HepG2 (cell line): ENCODE results near the gene P2RX6. TPM values are rescaled to one million over a fixed set of nuclear protein-coding genes. Genes with fewer than 3 reads are reported as not detected.

Experiments used
- ATAC-seq: fragments of 200-7000 bp; cut with Tn5 transposase; 3 replicates; pipeline ENCODE4 v1.9.1; 2020; ENCODE audit warnings: mild to moderate bottlenecking, moderate library complexity
- BruUV-seq: library from RNA; stranded (reverse); fragments of 400-500 nt; replicated peaks from 2 replicates; lab custom pipeline; 2021; lab: Mats Ljungman, UMichigan
- CTCF ChIA-PET: fragments of 300-600 bp; formaldehyde crosslinking; extraction: SDS; loops from one replicate; lab custom pipeline; 2021; ENCODE audit warnings: low total read pairs, inconsistent platforms, low intra/inter-chr PET ratio; lab: Yijun Ruan, JAX
- POLR2A ChIA-PET: fragments of 350-600 bp; sonication (Branson Sonifier 250); formaldehyde crosslinking; loops from one replicate; lab custom pipeline; 2020; ENCODE audit warnings: antibody characterized with exemption, inconsistent platforms; lab: Yijun Ruan, JAX
- DNase-seq: peaks from one replicate; pipeline ENCODE4 v3.0.0-alpha.2; 2015; ENCODE audit warnings: low spot score
- FAIRE-seq: peaks from 3 replicates; lab custom pipeline; 2011; peaks lifted over from hg19 to GRCh38; lab: Jason Lieb, UNC
- H2AFZ ChIP-seq: one replicate; pipeline ENCODE4 v1.6.1; 2011; ENCODE audit warnings: low read length, inconsistent platforms
- H3K27ac ChIP-seq: fragments of 300-600 bp; 3 replicates; pipeline ENCODE4 v1.8.0; 2011; ENCODE audit warnings: mixed run types, mild to moderate bottlenecking, mixed read lengths, low read length, inconsistent platforms; ENCODE audit not compliant: insufficient read depth; ENCODE audit errors: extremely low read length
- H3K27me3 ChIP-seq, 2 experiments: fragments of 200-600 bp in 1 of 2; 2 replicates in 1 of 2; 3 replicates in 1 of 2; pipeline versions ENCODE4 v1.6.0 to v1.8.0; 2011; ENCODE audit warnings: low read length in 2 of 2, mild to moderate bottlenecking in 2 of 2, moderate library complexity in 2 of 2, inconsistent platforms in 1 of 2; ENCODE audit not compliant: insufficient read depth in 2 of 2, control insufficient read depth in 1 of 2
- H3K36me3 ChIP-seq, 2 experiments: fragments of 200-600 bp in 1 of 2; replicated peaks in 1 of 2; 2 replicates in 1 of 2; 3 replicates in 1 of 2; pipeline versions ENCODE4 v1.5.1 to v1.8.0; 2011; ENCODE audit warnings: low read length in 2 of 2, inconsistent platforms in 1 of 2; ENCODE audit not compliant: insufficient read depth in 2 of 2, control insufficient read depth in 1 of 2
- H3K4me1 ChIP-seq: 2 replicates; pipeline ENCODE4 v1.5.1; 2012; ENCODE audit warnings: low read length, inconsistent platforms; ENCODE audit not compliant: insufficient read depth
- H3K4me2 ChIP-seq: 2 replicates; pipeline ENCODE4 v1.6.0; 2011; ENCODE audit warnings: low read depth, low read length, inconsistent platforms
- H3K4me3 ChIP-seq, 3 experiments: fragments of 200-600 bp in 1 of 3; sonication (generic), shearing (Covaris generic) in 1 of 3; replicated peaks in 1 of 3; 2 replicates each; pipeline ENCODE4 v1.5.1; 2011 to 2016; ENCODE audit warnings: low read length in 3 of 3, inconsistent platforms in 2 of 3, low read depth in 2 of 3, mild to moderate bottlenecking in 2 of 3, control low read depth in 1 of 3, mixed read lengths in 1 of 3; ENCODE audit not compliant: insufficient read depth in 1 of 3
- H3K79me2 ChIP-seq: one replicate; pipeline ENCODE4 v1.6.1; 2011; ENCODE audit warnings: low read length, inconsistent platforms; ENCODE audit not compliant: insufficient read depth
- H3K9ac ChIP-seq: 2 replicates; pipeline ENCODE4 v1.6.0; 2011; ENCODE audit warnings: mild to moderate bottlenecking, low read depth, low read length, inconsistent platforms; ENCODE audit not compliant: insufficient read depth
- H3K9me3 ChIP-seq: 2 replicates; pipeline ENCODE4 v1.5.1; 2012; ENCODE audit warnings: mild to moderate bottlenecking, low read length
- H4K20me1 ChIP-seq: 2 replicates; pipeline ENCODE4 v1.6.0; 2011; ENCODE audit warnings: inconsistent platforms, mild to moderate bottlenecking, low read length, moderate library complexity; ENCODE audit not compliant: insufficient read depth
- AGO2 ChIP-seq: fragments of 200-400 bp; formaldehyde crosslinking; optimal IDR thresholded peaks from 2 replicates; pipeline ENCODE3; 2017; ENCODE audit warnings: mild to moderate bottlenecking, low read depth, low read length, moderate library complexity
- GLMP ChIP-seq: sonication (generic); formaldehyde crosslinking; IDR thresholded peaks from 2 replicates; pipeline ENCODE4 v1.9.0; 2021; ENCODE audit warnings: missing genetic modification reagents, mild to moderate bottlenecking, borderline replicate concordance
- RBAK ChIP-seq: sonication (generic); formaldehyde crosslinking; IDR thresholded peaks from 2 replicates; pipeline ENCODE4 v1.5.1; 2020; ENCODE audit warnings: mild to moderate bottlenecking, missing genetic modification reagents
- RBFOX2 ChIP-seq: fragments of 200-400 bp; formaldehyde crosslinking; IDR thresholded peaks from 2 replicates; pipeline ENCODE4 v1.6.1; 2017; ENCODE audit warnings: low read depth, mild to moderate bottlenecking, low read length
- YY1 ChIP-seq: IDR thresholded peaks from 2 replicates; pipeline ENCODE4 v1.6.1; 2011; ENCODE audit warnings: low read length, low read depth, moderate library complexity, mild to moderate bottlenecking; ENCODE audit not compliant: insufficient read depth, insufficient replicate concordance
- WGBS: methylation state at CpG from one replicate; pipeline ENCODE4 v1.1.6; 2017; ENCODE audit warnings: low lambda C conversion rate; 5-methylcytosine and 5-hydroxymethylcytosine counted together
- in situ Hi-C: cut with HindIII; loops from 2 replicates; pipeline ENCODE4 v1.10.0; 2017; ENCODE audit warnings: low pct_unique_long_range_greater_than_20kb; ENCODE audit not compliant: extremely low pct_ligation_motif_present
- intact Hi-C: fragments of 100-400 bp; cut with micrococcal nuclease; formaldehyde crosslinking; loops from one replicate; pipeline ENCODE4 v1.10.0; 2022; ENCODE audit not compliant: unreplicated experiment
- polyA plus RNA-seq, 8 experiments: library from polyadenylated mRNA; depleted of rRNA in 3 of 8; stranded (reverse) in 7 of 8; unstranded in 1 of 8; fragments of >200 nt; fragmentation: Illumina TruSeq in 4 of 8; extraction: Trizol in 4 of 8; gene quantifications; 2 replicates each; pipeline versions ENCODE4 v1.2.1 to v1.2.3, GENCODE V29; 2011 to 2016; ENCODE audit warnings: low read depth in 4 of 8, missing spikeins in 1 of 8, mixed read lengths in 1 of 8; ENCODE audit not compliant: insufficient read depth in 1 of 8
- total RNA-seq, 5 experiments: library from RNA; depleted of rRNA; stranded (reverse); fragments of >200 nt; fragmentation: Illumina TruSeq; extraction: Trizol; gene quantifications; 2 replicates each; pipeline ENCODE4 v1.2.3, GENCODE V29; 2016; ENCODE audit warnings: low read depth in 1 of 5
- TF ChIP-seq, protein P1 (sequence below): sonication (generic); formaldehyde crosslinking; conservative IDR thresholded peaks from 2 replicates; pipeline ENCODE4 v1.5.0; 2020; ENCODE audit warnings: missing genetic modification reagents

P2RX6 gene
- total and polyA plus RNA-seq, 2 of the 13 experiments (the other 11 are each of a cell fraction or from before 2014, with no cell fraction given) = 0.04 to 0.12 TPM

DNA sequence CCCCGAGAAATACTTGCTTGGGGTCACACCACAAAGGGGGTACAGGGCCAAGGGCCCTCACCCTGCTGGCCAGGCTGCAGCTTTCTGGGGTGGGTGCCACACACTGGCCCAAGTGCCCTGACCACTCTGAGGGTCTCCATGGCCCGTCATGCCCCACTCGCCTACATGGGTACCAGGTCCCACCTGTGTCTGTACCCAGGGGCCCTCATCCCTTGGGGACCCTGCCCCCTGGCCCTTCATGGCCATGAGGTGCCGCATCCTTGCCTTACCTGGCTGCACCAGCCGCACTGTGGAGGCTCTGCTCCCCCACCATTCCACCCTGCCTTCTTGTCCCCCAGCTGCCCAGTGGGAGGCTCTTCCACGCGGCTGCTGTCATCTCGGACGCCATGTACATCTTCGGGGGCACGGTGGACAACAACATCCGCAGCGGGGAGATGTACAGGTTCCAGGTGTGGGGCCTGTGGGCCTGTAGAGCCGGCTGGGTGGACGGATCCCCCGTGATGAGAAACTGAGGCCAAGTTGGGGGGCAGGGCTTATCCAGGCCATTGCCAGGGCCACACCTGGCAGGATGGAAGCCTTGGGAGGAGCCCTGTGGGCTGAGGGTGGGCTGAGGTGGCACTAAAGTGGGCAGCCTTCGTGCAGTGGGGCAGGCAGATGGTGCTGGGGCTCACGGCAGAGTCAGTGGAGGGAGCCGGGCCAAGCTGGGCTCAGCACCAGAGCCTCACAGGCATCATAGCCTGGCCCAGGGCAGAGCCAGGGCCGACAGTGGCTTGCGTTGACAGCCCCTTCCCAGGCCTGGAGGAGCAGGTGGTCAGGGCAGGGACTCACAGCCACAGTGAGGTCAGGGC is 22.3 kb upstream of the P2RX6 start:
- 93% methylated on average over 14 of the region's 21 CpGs for WGBS
- intact Hi-C loops = no loop called here
- CTCF ChIA-PET = no interaction called here

More for the DNA sequence above, 22.3 kb upstream of the P2RX6 start:
- Histone ChIP-seq H3K4me2 (no peak overlapping the region), H3K4me3 (no peak overlapping the region), H2AFZ (no peak overlapping the region), H3K9ac (no peak overlapping the region), H3K36me3 (peaks cover 3 to 37% of the 10 kb centered on the region in 2 experiments), H3K4me1 (no peaks in the 10 kb centered on the region), H4K20me1 (no peaks in the 10 kb centered on the region), H3K27ac (no peak overlapping the region), H3K27me3 (no peaks in the 10 kb centered on the region), H3K9me3 (no peaks in the 10 kb centered on the region), H3K79me2 (no peaks in the 10 kb centered on the region)
- no TSS peak for BruUV-seq
- no peak for DNase-seq
- TF ChIP-seq GLMP (CRISPR knock-in tag) (no peak), RBAK (no peak), YY1 (no peak), AGO2 (peak; percentile 37), RBFOX2 (peak; percentile 56; the same call in 1 of the 2 replicates)
- TF ChIP-seq, protein P1, sequence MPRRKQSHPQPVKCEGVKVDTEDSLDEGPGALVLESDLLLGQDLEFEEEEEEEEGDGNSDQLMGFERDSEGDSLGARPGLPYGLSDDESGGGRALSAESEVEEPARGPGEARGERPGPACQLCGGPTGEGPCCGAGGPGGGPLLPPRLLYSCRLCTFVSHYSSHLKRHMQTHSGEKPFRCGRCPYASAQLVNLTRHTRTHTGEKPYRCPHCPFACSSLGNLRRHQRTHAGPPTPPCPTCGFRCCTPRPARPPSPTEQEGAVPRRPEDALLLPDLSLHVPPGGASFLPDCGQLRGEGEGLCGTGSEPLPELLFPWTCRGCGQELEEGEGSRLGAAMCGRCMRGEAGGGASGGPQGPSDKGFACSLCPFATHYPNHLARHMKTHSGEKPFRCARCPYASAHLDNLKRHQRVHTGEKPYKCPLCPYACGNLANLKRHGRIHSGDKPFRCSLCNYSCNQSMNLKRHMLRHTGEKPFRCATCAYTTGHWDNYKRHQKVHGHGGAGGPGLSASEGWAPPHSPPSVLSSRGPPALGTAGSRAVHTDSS (CRISPR knock-in tag) = no peak
- POLR2A ChIA-PET = interaction anchor here (2.8 kb wide), 1 partner anchor 11 kb away, joined by 16 read pairs; the partner anchor contains the start of gene LZTR1
- in situ Hi-C loops = no loop called here
- no peak for FAIRE-seq
- ATAC-seq = no peak
